Ishikawa (cell line): ENCODE measurements around the gene EBNA1BP2.

Source experiments
- MAX ChIP-seq: IDR thresholded peaks from 2 replicates; pipeline ENCODE4 v1.6.1; 2012
- NFIC ChIP-seq: IDR thresholded peaks from 2 replicates; pipeline ENCODE4 v1.6.1; 2012
- REST ChIP-seq: IDR thresholded peaks from 2 replicates; pipeline ENCODE4 v1.6.1; 2012; ENCODE audit warnings: low read depth, mild to moderate bottlenecking
- YY1 ChIP-seq: IDR thresholded peaks from 2 replicates; pipeline ENCODE4 v1.6.1; 2012; ENCODE audit warnings: low read depth
- ZBTB7A ChIP-seq: IDR thresholded peaks from 2 replicates; pipeline ENCODE4 v1.6.1; 2012; ENCODE audit warnings: low read depth

DNA sequence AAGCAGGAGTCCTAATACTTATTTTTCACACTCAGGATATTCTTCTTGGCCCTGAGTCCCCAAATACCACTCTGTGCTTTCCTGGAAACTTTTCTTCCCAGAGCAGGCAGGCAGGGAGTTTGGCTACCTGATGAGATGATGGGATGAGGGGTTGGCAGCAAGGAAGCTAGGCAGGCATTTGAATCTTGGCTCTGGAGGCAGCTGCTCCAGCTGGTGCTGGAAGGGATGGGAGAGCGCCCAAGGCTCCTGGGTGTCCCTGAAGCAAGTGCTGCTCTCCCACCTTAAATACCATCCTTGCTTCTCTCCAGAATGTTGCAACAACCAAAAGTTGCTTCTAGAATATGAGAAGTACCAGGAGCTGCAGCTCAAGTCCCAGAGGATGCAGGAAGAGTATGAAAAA is 49.7 kb upstream of the EBNA1BP2 start:
- TF ChIP-seq NFIC: no peak
- TF ChIP-seq MAX: no peak
- no peak for TF ChIP-seq REST
- no peak for TF ChIP-seq YY1
- no peak for TF ChIP-seq ZBTB7A
